HFFc6 (cell line): ENCODE data around the gene SLC23A2. TPM values are rescaled to one million over a fixed set of nuclear protein-coding genes. Genes with fewer than 3 reads are reported as not detected.
"Not testable (repeated sequence)": the region's sequence is repeated elsewhere in the genome, so short reads cannot be mapped to it uniquely, and the experiment has no call there.

ENCODE experiments used
- DNase-seq: peaks from one replicate; pipeline ENCODE4 v3.0.0-alpha.2; 2018
- H3K27ac Mint-ChIP-seq: 2 replicates; pipeline ENCODE4 v1.8.0; 2020; ENCODE audit warnings: mild to moderate bottlenecking, mixed read lengths
- H3K27me3 Mint-ChIP-seq: 2 replicates; pipeline ENCODE4 v1.8.0; 2021; ENCODE audit warnings: mild to moderate bottlenecking, moderate library complexity, mixed read lengths; ENCODE audit not compliant: insufficient read depth
- H3K36me3 Mint-ChIP-seq: 2 replicates; pipeline ENCODE4 v1.8.0; 2021; ENCODE audit warnings: low read depth, mixed read lengths
- H3K4me1 Mint-ChIP-seq: 2 replicates; pipeline ENCODE4 v1.8.0; 2020; ENCODE audit warnings: low read depth, mixed read lengths
- H3K4me3 Mint-ChIP-seq: 2 replicates; pipeline ENCODE4 v1.8.0; 2020; ENCODE audit warnings: mild to moderate bottlenecking, moderate library complexity, mixed read lengths
- H3K9me3 Mint-ChIP-seq: 2 replicates; pipeline ENCODE4 v1.8.0; 2020; ENCODE audit warnings: mild to moderate bottlenecking, mixed read lengths
- CTCF ChIP-seq: fragments of 200-600 bp; sonication (generic); IDR thresholded peaks from 2 replicates; pipeline ENCODE4 v1.5.0; 2021; ENCODE audit warnings: antibody characterized with exemption, mild to moderate bottlenecking
- total RNA-seq, 6 experiments: library from RNA; stranded (reverse); fragmentation: NEBNext Ultra II Directional; extraction: Animal tissue kit (Norgen Biotek cat#: 25700); gene quantifications; 2 replicates in 1 of 6; 3 replicates in 5 of 6; pipeline ENCODE4 v1.2.3, GENCODE V29; 2021

SLC23A2 gene
- total RNA-seq, 6 experiments from 2014 or later = 12.5 to 17.2 (median 15.7) TPM

GRCh38 chr20:4885877-4886276 lies 115.4 kb downstream of the SLC23A2 start:
- Mint-ChIP-seq H3K9me3 (no peaks in the 10 kb centered on the region), H3K4me3 (no peak overlapping the region), H3K4me1 (peaks cover 2% of the 10 kb centered on the region; the same call in 1 of the 2 replicates), H3K27me3 (no peaks in the 10 kb centered on the region; the same call in 1 of the 2 replicates), H3K36me3 (peaks cover 4% of the 10 kb centered on the region; the same call in 1 of the 2 replicates), H3K27ac (no peak overlapping the region)
- TF ChIP-seq CTCF = no peak
- DNase-seq = no peak

GRCh38 chr20:4883546-4883945 lies 117.8 kb downstream of the SLC23A2 start:
- Mint-ChIP-seq H3K27me3 (no peaks in the 10 kb centered on the region; the same call in 1 of the 2 replicates), H3K4me3 (no peak overlapping the region), H3K27ac (no peak overlapping the region), H3K9me3 (no peaks in the 10 kb centered on the region), H3K36me3 (peaks cover 4% of the 10 kb centered on the region; the same call in 1 of the 2 replicates), H3K4me1 (no peaks in the 10 kb centered on the region)
- no peak for DNase-seq
- no peak for TF ChIP-seq CTCF

GRCh38 chr20:4883051-4883450 lies 118.3 kb downstream of the SLC23A2 start:
- Mint-ChIP-seq H3K27me3 (no peaks in the 10 kb centered on the region; the same call in 1 of the 2 replicates), H3K9me3 (no peaks in the 10 kb centered on the region), H3K4me3 (no peak overlapping the region), H3K27ac (no peak overlapping the region), H3K4me1 (no peaks in the 10 kb centered on the region), H3K36me3 (peaks cover 4% of the 10 kb centered on the region; the same call in 1 of the 2 replicates)
- no peak for DNase-seq
- TF ChIP-seq CTCF = no peak

- H3K4me1 Mint-ChIP-seq = no peaks in the 10 kb centered on the region
- no peak for DNase-seq
- H3K36me3 Mint-ChIP-seq = peaks cover 4% of the 10 kb centered on the region; the same call in 1 of the 2 replicates
- no peak overlapping the region for H3K27ac Mint-ChIP-seq
- no peaks in the 10 kb centered on the region for H3K9me3 Mint-ChIP-seq
- H3K4me3 Mint-ChIP-seq = no peak overlapping the region
- TF ChIP-seq CTCF = no peak
- H3K27me3 Mint-ChIP-seq = no peaks in the 10 kb centered on the region; the same call in 1 of the 2 replicates
These were observed 120.1 kb downstream of the SLC23A2 start for GRCh38 chr20:4881006-4881730.

- TF ChIP-seq CTCF = no peak
- no peaks in the 10 kb centered on the region for H3K4me1 Mint-ChIP-seq
- no peak for DNase-seq
- peaks cover 4% of the 10 kb centered on the region; the same call in 1 of the 2 replicates for H3K36me3 Mint-ChIP-seq
- no peak overlapping the region for H3K4me3 Mint-ChIP-seq
- no peak overlapping the region for H3K27ac Mint-ChIP-seq
- no peaks in the 10 kb centered on the region; the same call in 1 of the 2 replicates for H3K27me3 Mint-ChIP-seq
- no peaks in the 10 kb centered on the region for H3K9me3 Mint-ChIP-seq
These were observed 121.3 kb downstream of the SLC23A2 start for GRCh38 chr20:4880051-4880450.

GRCh38 chr20:4878099-4878498 lies 123.2 kb downstream of the SLC23A2 start:
- not testable (repeated sequence) for DNase-seq, H3K4me3 Mint-ChIP-seq, H3K27me3 Mint-ChIP-seq, H3K27ac Mint-ChIP-seq, H3K9me3 Mint-ChIP-seq, H3K4me1 Mint-ChIP-seq, H3K36me3 Mint-ChIP-seq
